HepG2 (cell line): ENCODE results near the gene C6orf62. TPM values are rescaled to one million over a fixed set of nuclear protein-coding genes. Genes with fewer than 3 reads are reported as not detected.

Experiments
- DNMT3B ChIP-seq: conservative IDR thresholded peaks from 2 replicates; pipeline ENCODE4 v1.6.1; 2016; ENCODE audit warnings: missing biosample characterization, control low read depth
- ERF ChIP-seq: IDR thresholded peaks from 2 replicates; pipeline ENCODE4 v1.6.1; 2018; ENCODE audit warnings: missing biosample characterization, missing genetic modification reagents
- GABPB1 ChIP-seq: IDR thresholded peaks from 2 replicates; pipeline ENCODE4 v1.6.1; 2016; ENCODE audit warnings: mild to moderate bottlenecking, missing genetic modification reagents, moderate library complexity, missing compliant biosample characterization
- GTF3A ChIP-seq: sonication (generic); formaldehyde crosslinking; conservative IDR thresholded peaks from 2 replicates; pipeline ENCODE4 v1.4.0; 2020; ENCODE audit warnings: mild to moderate bottlenecking, missing genetic modification reagents
- HOXA9 ChIP-seq: sonication (generic); formaldehyde crosslinking; IDR thresholded peaks from 2 replicates; pipeline ENCODE4 v1.8.1; 2022; ENCODE audit warnings: missing genetic modification reagents, mild to moderate bottlenecking, moderate library complexity, borderline replicate concordance
- KLF12 ChIP-seq: sonication (generic); formaldehyde crosslinking; IDR thresholded peaks from 2 replicates; pipeline ENCODE4 v1.4.0; 2020; ENCODE audit warnings: missing genetic modification reagents, borderline replicate concordance
- MAF1 ChIP-seq: sonication (generic); formaldehyde crosslinking; IDR thresholded peaks from 2 replicates; pipeline ENCODE4 v1.5.0; 2020; ENCODE audit warnings: missing genetic modification reagents, borderline replicate concordance
- MAFF ChIP-seq: IDR thresholded peaks from 2 replicates; pipeline ENCODE4 v1.6.1; 2011; ENCODE audit warnings: low read depth, low read length, improper control_type of control experiment
- MED13 ChIP-seq: sonication (generic); formaldehyde crosslinking; IDR thresholded peaks from 2 replicates; pipeline ENCODE4 v1.5.0; 2020; ENCODE audit warnings: missing genetic modification reagents
- TBP ChIP-seq: sonication (generic); formaldehyde crosslinking; IDR thresholded peaks from 2 replicates; pipeline ENCODE4 v1.5.0; 2020; ENCODE audit warnings: missing genetic modification reagents
- TGIF2 ChIP-seq: IDR thresholded peaks from 2 replicates; pipeline ENCODE4 v1.6.1; 2016; ENCODE audit warnings: control low read depth, missing compliant biosample characterization
- ZNF205 ChIP-seq: IDR thresholded peaks from 2 replicates; pipeline ENCODE4 v1.6.1; 2018; ENCODE audit warnings: missing biosample characterization, missing genetic modification reagents
- ZNF329 ChIP-seq: sonication (generic); formaldehyde crosslinking; IDR thresholded peaks from 2 replicates; pipeline ENCODE4 v1.9.0; 2021; ENCODE audit warnings: low read depth, mild to moderate bottlenecking, missing genetic modification reagents
- ZNF484 ChIP-seq: sonication (generic); formaldehyde crosslinking; IDR thresholded peaks from 2 replicates; pipeline ENCODE4 v1.5.1; 2020; ENCODE audit warnings: mild to moderate bottlenecking, low read depth, missing genetic modification reagents, borderline replicate concordance
- ZNF7 ChIP-seq: IDR thresholded peaks from 2 replicates; pipeline ENCODE4 v1.6.1; 2016; ENCODE audit warnings: missing biosample characterization, missing genetic modification reagents
- ZNF746 ChIP-seq: sonication (generic); formaldehyde crosslinking; IDR thresholded peaks from 2 replicates; pipeline ENCODE4 v1.8.0; 2022; ENCODE audit warnings: mild to moderate bottlenecking, missing genetic modification reagents
- ZSCAN25 ChIP-seq: sonication (generic); formaldehyde crosslinking; IDR thresholded peaks from 2 replicates; pipeline ENCODE4 v1.8.0; 2022; ENCODE audit warnings: mild to moderate bottlenecking, missing genetic modification reagents
- polyA plus RNA-seq, 8 experiments: library from polyadenylated mRNA; depleted of rRNA in 3 of 8; stranded (reverse) in 7 of 8; unstranded in 1 of 8; fragments of >200 nt; fragmentation: Illumina TruSeq in 4 of 8; extraction: Trizol in 4 of 8; gene quantifications; 2 replicates each; pipeline versions ENCODE4 v1.2.1 to v1.2.3, GENCODE V29; 2011 to 2016; ENCODE audit warnings: low read depth in 4 of 8, missing spikeins in 1 of 8, mixed read lengths in 1 of 8; ENCODE audit not compliant: insufficient read depth in 1 of 8
- total RNA-seq, 5 experiments: library from RNA; depleted of rRNA; stranded (reverse); fragments of >200 nt; fragmentation: Illumina TruSeq; extraction: Trizol; gene quantifications; 2 replicates each; pipeline ENCODE4 v1.2.3, GENCODE V29; 2016; ENCODE audit warnings: low read depth in 1 of 5
- TF ChIP-seq, protein P1 (sequence below): sonication (generic); formaldehyde crosslinking; IDR thresholded peaks from 2 replicates; pipeline ENCODE4 v1.4.0; 2020; ENCODE audit warnings: low read depth, mild to moderate bottlenecking, missing genetic modification reagents
- TF ChIP-seq, protein P2 (sequence below): sonication (generic); IDR thresholded peaks from 2 replicates; pipeline ENCODE4 v1.6.1; 2016; ENCODE audit warnings: low read depth, borderline replicate concordance
- TF ChIP-seq, protein P3 (sequence below): sonication (generic); formaldehyde crosslinking; IDR thresholded peaks from 2 replicates; pipeline ENCODE4 v1.8.1; 2023; ENCODE audit warnings: mild to moderate bottlenecking, missing genetic modification reagents
- TF ChIP-seq, protein P4 (sequence below): sonication (generic); formaldehyde crosslinking; IDR thresholded peaks from 2 replicates; pipeline ENCODE4 v1.8.0; 2022; ENCODE audit warnings: missing genetic modification reagents, low read depth, mild to moderate bottlenecking, borderline replicate concordance
- TF ChIP-seq, protein P5 (sequence below): sonication (generic); formaldehyde crosslinking; IDR thresholded peaks from 2 replicates; pipeline ENCODE4 v1.5.1; 2020; ENCODE audit warnings: mild to moderate bottlenecking, missing genetic modification reagents
- TF ChIP-seq, protein P6 (sequence below): sonication (generic); formaldehyde crosslinking; IDR thresholded peaks from 2 replicates; pipeline ENCODE4 v1.4.0; 2020; ENCODE audit warnings: missing genetic modification reagents, mild to moderate bottlenecking, borderline replicate concordance

Gene C6orf62
- total and polyA plus RNA-seq, 2 of the 13 experiments (the other 11 are each of a cell fraction or from before 2014, with no cell fraction given) = 54.8 to 90.4 TPM

DNA sequence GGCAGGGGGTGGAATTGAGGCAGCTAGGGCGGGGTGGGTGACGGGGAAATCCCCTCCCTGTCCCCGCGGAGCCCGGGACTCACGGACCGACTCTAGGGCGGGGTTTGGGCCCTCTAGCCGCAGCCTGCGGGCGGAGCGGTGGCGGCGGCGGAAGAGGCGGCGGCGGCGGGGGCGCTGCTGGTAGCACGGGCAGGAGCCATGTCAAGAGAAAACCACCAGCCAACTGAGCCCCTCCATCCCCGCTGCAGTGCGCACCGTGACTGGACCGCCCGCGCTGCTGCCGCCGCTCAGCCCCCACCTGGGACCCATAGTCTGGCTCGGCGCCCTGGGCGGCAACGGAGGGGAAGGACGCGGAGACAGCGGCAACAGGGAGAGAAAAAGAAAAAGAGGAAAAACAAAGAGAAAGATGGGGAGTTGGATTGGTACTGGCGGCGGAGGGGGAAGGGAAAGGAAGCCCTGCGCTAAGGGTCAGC is 1.2 kb upstream of the C6orf62 start (continued):
- TF ChIP-seq, protein P1, sequence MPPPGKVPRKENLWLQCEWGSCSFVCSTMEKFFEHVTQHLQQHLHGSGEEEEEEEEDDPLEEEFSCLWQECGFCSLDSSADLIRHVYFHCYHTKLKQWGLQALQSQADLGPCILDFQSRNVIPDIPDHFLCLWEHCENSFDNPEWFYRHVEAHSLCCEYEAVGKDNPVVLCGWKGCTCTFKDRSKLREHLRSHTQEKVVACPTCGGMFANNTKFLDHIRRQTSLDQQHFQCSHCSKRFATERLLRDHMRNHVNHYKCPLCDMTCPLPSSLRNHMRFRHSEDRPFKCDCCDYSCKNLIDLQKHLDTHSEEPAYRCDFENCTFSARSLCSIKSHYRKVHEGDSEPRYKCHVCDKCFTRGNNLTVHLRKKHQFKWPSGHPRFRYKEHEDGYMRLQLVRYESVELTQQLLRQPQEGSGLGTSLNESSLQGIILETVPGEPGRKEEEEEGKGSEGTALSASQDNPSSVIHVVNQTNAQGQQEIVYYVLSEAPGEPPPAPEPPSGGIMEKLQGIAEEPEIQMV (CRISPR knock-in tag) = no peak
- TF ChIP-seq ERF (CRISPR knock-in tag) (no peak), ZNF329 (CRISPR knock-in tag) (no peak), ZNF205 (CRISPR knock-in tag) (no peak), ZSCAN25 (CRISPR knock-in tag) (0 out of 2 replicates have a peak, but pooled peaks have one; percentile 36), TGIF2 (CRISPR knock-in tag) (no peak), KLF12 (no peak), GABPB1 (CRISPR knock-in tag) (no peak; the same call in 1 of the 2 replicates), MED13 (no peak), MAF1 (no peak), DNMT3B (CRISPR knock-in tag) (no peak), HOXA9 (CRISPR knock-in tag) (no peak), GTF3A (CRISPR knock-in tag) (no peak), TBP (CRISPR knock-in tag) (no peak), MAFF (no peak), ZNF7 (CRISPR knock-in tag) (no peak), ZNF746 (CRISPR knock-in tag) (peak; percentile 31; the same call in 1 of the 2 replicates), ZNF484 (CRISPR knock-in tag) (no peak)
- TF ChIP-seq, protein P2, sequence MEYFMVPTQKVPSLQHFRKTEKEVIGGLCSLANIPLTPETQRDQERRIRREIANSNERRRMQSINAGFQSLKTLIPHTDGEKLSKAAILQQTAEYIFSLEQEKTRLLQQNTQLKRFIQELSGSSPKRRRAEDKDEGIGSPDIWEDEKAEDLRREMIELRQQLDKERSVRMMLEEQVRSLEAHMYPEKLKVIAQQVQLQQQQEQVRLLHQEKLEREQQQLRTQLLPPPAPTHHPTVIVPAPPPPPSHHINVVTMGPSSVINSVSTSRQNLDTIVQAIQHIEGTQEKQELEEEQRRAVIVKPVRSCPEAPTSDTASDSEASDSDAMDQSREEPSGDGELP = no peak
- TF ChIP-seq, protein P3, sequence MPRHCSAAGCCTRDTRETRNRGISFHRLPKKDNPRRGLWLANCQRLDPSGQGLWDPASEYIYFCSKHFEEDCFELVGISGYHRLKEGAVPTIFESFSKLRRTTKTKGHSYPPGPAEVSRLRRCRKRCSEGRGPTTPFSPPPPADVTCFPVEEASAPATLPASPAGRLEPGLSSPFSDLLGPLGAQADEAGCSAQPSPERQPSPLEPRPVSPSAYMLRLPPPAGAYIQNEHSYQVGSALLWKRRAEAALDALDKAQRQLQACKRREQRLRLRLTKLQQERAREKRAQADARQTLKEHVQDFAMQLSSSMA (CRISPR knock-in tag) = no peak
- TF ChIP-seq, protein P4, sequence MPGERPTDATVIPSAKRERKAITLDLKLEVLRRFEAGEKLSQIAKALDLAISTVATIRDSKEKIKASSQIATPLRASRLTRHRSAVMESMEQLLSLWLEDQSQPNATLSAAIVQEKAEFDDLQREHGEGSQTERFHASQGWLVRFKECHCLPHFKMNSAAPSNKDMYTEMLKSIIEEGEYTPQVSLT (CRISPR knock-in tag) = no peak
- TF ChIP-seq, protein P5, sequence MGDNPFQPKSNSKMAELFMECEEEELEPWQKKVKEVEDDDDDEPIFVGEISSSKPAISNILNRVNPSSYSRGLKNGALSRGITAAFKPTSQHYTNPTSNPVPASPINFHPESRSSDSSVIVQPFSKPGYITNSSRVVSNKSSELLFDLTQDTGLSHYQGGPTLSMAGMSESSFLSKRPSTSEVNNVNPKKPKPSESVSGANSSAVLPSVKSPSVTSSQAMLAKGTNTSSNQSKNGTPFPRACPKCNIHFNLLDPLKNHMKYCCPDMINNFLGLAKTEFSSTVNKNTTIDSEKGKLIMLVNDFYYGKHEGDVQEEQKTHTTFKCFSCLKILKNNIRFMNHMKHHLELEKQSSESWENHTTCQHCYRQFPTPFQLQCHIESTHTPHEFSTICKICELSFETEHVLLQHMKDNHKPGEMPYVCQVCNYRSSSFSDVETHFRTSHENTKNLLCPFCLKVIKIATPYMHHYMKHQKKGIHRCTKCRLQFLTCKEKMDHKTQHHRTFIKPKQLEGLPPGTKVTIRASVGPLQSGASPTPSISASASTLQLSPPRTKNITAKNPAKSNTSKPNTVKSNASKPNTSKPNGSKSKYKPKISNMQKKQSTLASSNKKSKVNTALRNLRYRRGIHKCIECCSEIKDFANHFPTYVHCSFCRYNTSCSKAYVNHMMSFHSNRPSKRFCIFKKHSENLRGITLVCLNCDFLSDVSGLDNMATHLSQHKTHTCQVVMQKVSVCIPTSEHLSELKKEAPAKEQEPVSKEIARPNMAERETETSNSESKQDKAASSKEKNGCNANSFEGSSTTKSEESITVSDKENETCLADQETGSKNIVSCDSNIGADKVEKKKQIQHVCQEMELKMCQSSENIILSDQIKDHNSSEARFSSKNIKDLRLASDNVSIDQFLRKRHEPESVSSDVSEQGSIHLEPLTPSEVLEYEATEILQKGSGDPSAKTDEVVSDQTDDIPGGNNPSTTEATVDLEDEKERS (CRISPR knock-in tag) = peak; percentile 56
- TF ChIP-seq, protein P6, sequence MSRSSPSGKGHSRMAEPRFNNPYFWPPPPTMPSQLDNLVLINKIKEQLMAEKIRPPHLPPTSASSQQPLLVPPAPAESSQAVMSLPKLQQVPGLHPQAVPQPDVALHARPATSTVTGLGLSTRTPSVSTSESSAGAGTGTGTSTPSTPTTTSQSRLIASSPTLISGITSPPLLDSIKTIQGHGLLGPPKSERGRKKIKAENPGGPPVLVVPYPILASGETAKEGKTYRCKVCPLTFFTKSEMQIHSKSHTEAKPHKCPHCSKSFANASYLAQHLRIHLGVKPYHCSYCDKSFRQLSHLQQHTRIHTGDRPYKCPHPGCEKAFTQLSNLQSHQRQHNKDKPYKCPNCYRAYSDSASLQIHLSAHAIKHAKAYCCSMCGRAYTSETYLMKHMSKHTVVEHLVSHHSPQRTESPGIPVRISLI = no peak
